Measurements from ENCODE around the gene ZHX3. TPM values are rescaled to one million over a fixed set of nuclear protein-coding genes. Genes with fewer than 3 reads are reported as not detected.

Gene ZHX3
- total and polyA plus RNA-seq, 2 of the 13 experiments (the other 11 are each of a cell fraction or from before 2014, with no cell fraction given), result 8.4 to 11.7 TPM

DNA sequence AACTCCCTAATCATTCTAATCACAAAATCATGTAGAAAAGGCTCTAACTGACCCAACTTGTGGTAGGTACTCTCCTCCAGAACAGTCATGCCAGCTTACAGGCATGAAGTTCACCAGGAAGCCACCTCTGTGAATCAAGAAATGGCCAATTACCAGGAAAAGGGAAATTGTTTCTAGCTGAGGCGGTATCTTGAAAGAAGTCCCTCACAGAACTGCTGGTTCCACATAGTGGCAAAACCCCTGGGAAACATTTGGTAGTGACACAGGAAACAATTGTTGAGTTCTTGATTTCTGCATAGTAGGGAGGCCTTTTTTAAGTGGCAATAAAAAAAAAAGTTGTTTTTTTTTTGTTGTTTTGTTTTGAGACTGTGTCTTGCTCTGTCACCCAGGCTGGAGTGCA, 3.4 kb upstream of the ZHX3 start (continued):
- TF ChIP-seq, protein P1, sequence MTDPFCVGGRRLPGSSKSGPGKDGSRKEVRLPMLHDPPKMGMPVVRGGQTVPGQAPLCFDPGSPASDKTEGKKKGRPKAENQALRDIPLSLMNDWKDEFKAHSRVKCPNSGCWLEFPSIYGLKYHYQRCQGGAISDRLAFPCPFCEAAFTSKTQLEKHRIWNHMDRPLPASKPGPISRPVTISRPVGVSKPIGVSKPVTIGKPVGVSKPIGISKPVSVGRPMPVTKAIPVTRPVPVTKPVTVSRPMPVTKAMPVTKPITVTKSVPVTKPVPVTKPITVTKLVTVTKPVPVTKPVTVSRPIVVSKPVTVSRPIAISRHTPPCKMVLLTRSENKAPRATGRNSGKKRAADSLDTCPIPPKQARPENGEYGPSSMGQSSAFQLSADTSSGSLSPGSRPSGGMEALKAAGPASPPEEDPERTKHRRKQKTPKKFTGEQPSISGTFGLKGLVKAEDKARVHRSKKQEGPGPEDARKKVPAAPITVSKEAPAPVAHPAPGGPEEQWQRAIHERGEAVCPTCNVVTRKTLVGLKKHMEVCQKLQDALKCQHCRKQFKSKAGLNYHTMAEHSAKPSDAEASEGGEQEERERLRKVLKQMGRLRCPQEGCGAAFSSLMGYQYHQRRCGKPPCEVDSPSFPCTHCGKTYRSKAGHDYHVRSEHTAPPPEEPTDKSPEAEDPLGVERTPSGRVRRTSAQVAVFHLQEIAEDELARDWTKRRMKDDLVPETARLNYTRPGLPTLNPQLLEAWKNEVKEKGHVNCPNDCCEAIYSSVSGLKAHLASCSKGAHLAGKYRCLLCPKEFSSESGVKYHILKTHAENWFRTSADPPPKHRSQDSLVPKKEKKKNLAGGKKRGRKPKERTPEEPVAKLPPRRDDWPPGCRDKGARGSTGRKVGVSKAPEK (CRISPR knock-in tag; IDR thresholded peaks at IDR 0.05; ENCODE audit: borderline replicate concordance), result no peak
- no peak for TF ChIP-seq ZNF546 (CRISPR knock-in tag; conservative IDR thresholded peaks at IDR 0.05)
- TF ChIP-seq ZNF17 (CRISPR knock-in tag; IDR thresholded peaks at IDR 0.05), result no peak
- TF ChIP-seq, protein P2, sequence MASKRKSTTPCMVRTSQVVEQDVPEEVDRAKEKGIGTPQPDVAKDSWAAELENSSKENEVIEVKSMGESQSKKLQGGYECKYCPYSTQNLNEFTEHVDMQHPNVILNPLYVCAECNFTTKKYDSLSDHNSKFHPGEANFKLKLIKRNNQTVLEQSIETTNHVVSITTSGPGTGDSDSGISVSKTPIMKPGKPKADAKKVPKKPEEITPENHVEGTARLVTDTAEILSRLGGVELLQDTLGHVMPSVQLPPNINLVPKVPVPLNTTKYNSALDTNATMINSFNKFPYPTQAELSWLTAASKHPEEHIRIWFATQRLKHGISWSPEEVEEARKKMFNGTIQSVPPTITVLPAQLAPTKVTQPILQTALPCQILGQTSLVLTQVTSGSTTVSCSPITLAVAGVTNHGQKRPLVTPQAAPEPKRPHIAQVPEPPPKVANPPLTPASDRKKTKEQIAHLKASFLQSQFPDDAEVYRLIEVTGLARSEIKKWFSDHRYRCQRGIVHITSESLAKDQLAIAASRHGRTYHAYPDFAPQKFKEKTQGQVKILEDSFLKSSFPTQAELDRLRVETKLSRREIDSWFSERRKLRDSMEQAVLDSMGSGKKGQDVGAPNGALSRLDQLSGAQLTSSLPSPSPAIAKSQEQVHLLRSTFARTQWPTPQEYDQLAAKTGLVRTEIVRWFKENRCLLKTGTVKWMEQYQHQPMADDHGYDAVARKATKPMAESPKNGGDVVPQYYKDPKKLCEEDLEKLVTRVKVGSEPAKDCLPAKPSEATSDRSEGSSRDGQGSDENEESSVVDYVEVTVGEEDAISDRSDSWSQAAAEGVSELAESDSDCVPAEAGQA (IDR thresholded peaks at IDR 0.05; ENCODE audit: low read depth), result no peak
- TF ChIP-seq, protein P2 (CRISPR knock-in tag; IDR thresholded peaks at IDR 0.05; ENCODE audit: borderline replicate concordance), result no peak
- TF ChIP-seq ZNF484 (CRISPR knock-in tag; IDR thresholded peaks at IDR 0.05; ENCODE audit: borderline replicate concordance, low read depth), result no peak
- no peak for TF ChIP-seq HDAC6 (IDR thresholded peaks at IDR 0.05; ENCODE audit: low read depth, low read length)
- TF ChIP-seq ZMYM4 (CRISPR knock-in tag; IDR thresholded peaks at IDR 0.05), result no peak
- TF ChIP-seq NR3C1 (CRISPR knock-in tag; IDR thresholded peaks at IDR 0.05), result no peak
- no peak for TF ChIP-seq NFYB (CRISPR knock-in tag; IDR thresholded peaks at IDR 0.05)
- TF ChIP-seq HIVEP1 (CRISPR knock-in tag; IDR thresholded peaks at IDR 0.05), result no peak
